GM19238 (cell line): ENCODE measurements around the gene HAPLN1.
A peak's percentile ranks its signal among the peaks of the same experiment; 100 is the strongest.
"Not testable (repeated sequence)": the region's sequence is repeated elsewhere in the genome, so short reads cannot be mapped to it uniquely, and the experiment has no call there.

Experiments
- DNase-seq: peaks from one replicate; pipeline ENCODE4 v3.0.0; 2011; ENCODE audit warnings: low spot score; ENCODE audit not compliant: insufficient read length

Gene HAPLN1

DNA sequence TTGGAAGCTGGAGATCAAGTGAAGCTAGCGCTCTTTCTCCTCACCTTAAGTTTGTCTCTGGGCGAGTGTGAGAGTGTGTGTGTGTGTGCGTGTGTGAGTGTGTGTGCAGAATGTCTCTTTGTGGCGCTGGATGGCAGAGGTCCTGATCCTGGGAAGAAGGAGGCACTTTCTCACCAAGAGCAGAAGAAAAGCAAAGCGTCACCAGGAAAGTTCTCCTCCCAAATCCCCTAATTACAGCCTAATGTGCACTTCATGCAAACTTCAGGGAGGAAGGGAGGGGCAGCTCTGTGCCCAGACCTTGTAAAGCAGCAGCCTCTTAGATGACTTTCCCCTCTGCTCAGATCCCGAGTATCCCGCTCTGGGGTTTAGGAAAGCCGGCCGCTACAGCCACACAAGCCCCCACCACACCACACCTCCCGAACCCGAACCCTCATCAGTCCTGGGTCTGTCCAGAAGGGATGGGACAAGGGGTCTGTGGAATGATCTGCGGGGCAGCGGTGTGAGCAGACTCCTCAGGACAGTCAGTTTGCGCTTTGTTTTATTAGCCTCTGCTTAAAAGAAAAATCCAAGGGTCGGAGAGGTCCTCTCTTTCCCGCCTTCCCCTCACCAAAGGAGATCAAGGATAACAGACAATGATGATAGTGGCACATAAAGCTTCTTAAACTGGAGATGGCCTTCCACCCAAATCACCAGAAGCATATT, at the start of gene HAPLN1:
Gene HAPLN1 (minus strand): TSS at position 20 of the 702 bp plus-strand sequence. CDS start 47,332 bp downstream, outside the sequence.
- DNase-seq = no peak

DNA sequence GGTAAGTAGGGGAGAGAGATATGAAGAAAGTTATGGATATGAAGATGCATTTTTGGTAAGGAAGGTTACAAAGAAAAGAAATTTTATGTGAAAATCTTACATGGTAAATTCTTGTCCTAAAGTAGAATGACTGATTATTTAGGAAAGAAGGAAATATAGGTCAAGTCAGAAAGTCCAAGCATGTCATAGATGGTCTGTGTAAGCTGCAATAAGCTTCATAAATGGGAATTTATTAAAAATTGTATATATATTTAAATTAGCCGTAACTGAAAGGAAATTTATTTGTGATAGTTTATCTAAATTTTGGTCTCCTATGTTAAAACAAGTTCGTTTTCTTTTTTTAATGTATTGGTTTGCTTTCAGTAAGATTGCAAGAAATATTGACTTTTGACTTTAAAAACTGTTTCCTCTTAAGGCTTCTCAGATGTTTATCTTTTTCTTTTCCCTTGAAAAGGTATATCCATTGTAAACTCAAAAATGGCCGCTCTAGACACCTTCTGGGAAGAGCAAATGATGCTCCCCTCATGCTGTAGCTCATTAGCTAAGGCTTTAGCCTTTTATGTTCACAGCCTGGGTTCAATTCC, 46.8 kb upstream of the HAPLN1 start:
- no peak for DNase-seq

GRCh38 chr5:83764101-83764500, 43.4 kb upstream of the HAPLN1 start:
- DNase-seq = no peak

GRCh38 chr5:83760579-83760978, 39.9 kb upstream of the HAPLN1 start:
- DNase-seq = no peak

- no peak for DNase-seq
These were observed 32.0 kb upstream of the HAPLN1 start for GRCh38 chr5:83752700-83753099.

- DNase-seq = no peak
These were observed 30.5 kb upstream of the HAPLN1 start for GRCh38 chr5:83751201-83751600.

DNA sequence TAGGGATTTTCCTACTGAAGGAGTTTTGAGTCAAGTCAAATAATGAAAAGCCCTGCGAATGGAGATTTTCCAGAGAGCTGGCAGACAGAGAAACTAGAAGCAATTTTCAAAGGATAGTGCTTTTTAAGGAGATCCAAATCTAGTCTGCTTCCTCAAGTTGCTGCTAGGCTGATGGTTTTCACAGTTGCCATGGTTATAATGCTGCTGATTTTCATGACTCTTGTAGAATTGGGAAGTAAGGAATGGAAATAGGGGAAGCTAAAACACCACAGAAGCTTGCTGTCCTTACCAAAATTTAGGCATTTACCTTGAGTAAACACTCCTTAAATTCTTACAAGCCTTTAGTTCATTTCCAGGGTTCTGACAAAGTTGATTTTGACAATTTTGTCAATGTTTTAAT, 30.1 kb upstream of the HAPLN1 start:
- no peak for DNase-seq

- DNase-seq = no peak
These were observed 25.2 kb upstream of the HAPLN1 start for GRCh38 chr5:83745816-83746215.

DNA sequence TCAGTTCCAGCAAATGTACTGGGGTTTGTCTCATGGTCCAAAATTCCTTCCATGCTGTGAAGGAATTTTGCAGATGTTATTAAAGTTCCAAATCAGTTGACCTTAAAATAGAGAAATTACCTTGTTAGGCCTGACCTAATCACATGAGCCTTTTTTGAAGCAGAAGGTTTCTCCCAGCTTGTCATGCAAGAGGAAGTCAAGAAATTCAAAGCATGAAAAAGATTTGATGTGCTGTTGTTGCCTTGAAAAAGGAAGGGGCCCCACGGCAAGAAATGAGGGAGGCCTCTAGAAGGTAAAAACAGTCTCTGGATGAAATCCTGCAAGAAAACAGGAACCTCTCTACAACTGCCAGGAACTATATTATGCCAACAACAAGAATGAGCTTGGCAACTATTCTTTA, 24.2 kb upstream of the HAPLN1 start:
- DNase-seq = no peak

- DNase-seq = no peak
These were observed 21.4 kb upstream of the HAPLN1 start for GRCh38 chr5:83742089-83742488.

- DNase-seq = no peak
These were observed 20.9 kb upstream of the HAPLN1 start for GRCh38 chr5:83741571-83741970.

DNA sequence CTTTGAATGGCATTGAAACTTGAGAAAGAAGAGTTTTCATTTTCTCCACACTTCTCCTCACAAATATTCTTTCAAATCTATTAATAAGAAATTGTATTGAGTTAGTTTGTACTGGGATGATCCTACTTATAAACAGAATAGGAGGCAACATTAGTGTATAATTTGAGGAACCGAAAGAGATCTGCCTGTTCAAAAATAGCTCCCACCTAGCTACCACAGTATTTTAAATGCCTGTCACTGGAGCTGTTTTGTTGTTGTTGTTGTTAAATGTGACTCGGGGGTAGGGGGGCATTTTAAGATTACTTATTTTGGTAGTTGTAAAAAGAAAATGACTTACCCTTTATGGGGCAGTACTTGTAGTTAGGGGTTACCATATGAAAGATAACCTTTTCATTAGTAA, 20.1 kb upstream of the HAPLN1 start:
- DNase-seq = no peak

DNA sequence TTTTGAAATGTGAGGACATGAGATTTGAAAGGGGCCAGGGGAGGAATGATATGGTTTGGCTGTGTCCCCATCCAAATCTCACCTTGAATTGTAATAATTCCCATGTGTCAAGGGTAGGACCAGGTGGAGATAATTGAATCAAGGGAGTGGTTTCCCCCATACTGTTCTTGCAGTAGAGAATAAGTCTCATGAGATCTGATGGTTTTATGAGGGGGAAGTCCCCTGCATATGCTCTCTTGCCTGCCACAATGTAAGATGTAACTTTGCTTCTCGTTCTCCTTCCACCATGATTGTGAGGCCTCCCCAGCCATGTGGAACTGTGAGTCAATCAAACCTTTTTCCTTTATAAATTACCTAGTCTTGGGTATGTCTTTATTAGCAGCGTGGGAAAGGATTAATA, 15.5 kb upstream of the HAPLN1 start:
- DNase-seq = not testable (repeated sequence)

DNA sequence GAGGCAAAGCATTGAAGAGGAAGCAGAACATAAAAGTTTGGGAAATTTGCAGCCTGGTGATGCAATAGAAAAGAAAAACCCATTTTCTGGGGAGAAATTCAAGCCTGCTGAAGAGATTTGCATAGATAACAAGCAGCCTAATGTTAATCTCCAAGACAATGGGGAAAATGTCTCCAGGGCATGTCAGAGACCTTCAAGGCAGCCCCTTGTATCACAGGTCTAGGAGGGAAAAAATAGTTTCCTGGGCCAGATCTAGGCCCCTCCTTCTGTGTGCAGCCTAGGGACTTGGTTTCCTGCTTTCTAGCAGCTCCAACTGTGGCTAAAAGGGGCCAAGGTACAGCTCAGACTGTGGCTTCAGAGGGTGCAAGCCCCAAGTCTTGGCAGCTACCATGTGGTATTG, 14.4 kb upstream of the HAPLN1 start:
- DNase-seq = not testable (repeated sequence)

GRCh38 chr5:83731638-83732037, 11.0 kb upstream of the HAPLN1 start:
- DNase-seq = no peak

DNA sequence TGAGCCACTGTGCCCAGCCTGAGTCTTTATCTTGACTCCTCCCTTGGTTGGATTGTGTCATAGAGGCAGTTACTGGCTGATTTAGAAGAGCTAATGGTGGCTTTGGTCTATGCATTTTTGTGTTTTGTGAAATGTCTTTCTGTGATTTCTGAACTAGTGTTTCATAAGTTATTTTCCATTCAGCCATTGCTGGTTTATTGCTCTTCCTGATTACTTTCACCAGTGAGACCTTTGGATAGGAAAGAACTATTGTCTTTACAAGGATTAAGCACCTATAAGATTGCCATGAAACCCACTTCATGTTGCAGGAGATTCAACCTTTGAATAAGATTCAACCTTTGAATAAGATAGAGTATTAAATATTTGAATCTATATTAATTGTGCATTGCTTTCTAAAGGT, 8.7 kb upstream of the HAPLN1 start:
- DNase-seq = no peak

- DNase-seq = no peak
These were observed 6.3 kb upstream of the HAPLN1 start for GRCh38 chr5:83726912-83727311.

DNA sequence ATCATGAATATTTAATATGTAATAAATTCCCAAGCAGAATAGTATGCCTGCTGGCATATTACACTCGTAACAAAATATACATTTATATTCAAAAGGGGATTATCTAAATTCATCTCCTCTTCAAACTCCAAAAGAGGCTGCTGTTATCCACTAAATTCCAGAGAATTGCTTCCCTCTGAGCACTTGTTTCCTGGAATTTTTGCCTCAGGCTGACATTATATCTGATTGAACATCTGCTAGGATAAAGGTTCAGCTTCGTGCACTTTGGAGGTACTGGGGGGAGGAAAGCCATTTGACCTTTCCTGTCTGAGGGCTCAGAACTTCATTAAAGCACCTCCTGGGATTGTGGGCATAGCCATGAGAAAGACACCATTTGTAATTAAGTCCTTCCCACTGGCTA, 4.3 kb upstream of the HAPLN1 start:
- no peak for DNase-seq

DNA sequence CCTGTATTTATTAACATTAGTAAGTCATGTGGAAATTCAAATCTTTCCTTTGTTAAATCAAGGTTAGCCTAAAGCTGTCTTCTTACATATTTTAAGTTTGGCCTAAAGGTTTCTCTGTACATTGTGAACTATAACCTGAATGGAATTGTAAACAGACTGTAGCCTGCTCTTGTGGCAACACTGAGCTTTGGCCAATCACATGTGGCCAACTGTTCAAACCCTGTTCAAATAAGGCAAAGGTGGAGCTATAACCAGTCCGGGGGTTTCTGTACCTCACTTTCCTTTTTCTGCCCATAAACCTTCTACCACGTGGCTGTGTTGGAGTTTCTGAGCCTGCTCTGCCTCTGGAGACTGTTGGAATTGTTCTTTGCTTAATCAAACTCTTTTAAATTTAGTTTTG, 3.3 kb upstream of the HAPLN1 start:
- no peak for DNase-seq

- no peak for DNase-seq
These were observed 2.4 kb upstream of the HAPLN1 start for GRCh38 chr5:83723031-83723430.

GRCh38 chr5:83721953-83722901, 1.6 kb upstream of the HAPLN1 start:
- DNase-seq = peak; percentile 19

DNA sequence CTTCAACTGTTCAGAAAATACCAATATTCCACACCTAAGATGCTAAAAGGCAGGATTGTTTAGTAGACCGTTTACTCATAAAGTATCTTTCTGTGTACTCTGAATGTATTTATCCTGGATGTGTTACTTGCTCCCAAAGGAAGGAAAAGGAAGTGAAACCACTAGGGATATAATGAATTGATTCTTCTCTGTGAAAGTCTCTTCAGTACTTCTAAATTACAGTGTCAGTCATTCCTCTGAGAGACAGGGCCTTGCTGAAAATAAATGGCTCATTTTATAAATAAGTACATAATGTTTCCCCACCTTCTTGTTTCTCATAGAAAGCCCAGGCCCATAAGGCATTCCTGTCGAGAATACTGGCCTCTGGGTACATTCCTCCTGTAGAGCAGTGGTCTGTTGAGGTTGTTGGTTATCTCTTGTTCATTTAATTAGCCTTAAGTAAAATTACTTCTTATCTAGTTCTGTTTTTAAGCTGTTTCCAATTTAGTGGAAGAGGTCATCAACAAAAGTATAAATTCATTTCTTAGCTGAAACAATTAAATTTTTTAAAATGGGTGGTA, 1.6 kb downstream of the HAPLN1 start:
- no peak for DNase-seq
